Measurements from ENCODE around the gene SEC24A. TPM values are rescaled to one million over a fixed set of nuclear protein-coding genes. Genes with fewer than 3 reads are reported as not detected.
"Not testable (repeated sequence)": the region's sequence is repeated elsewhere in the genome, so short reads cannot be mapped to it uniquely, and the experiment has no call there.

The SEC24A gene
- total RNA-seq, 1 experiment from 2014 or later, result 19.7 TPM

- H3K4me3 ChIP-seq (ENCODE audit: insufficient read depth, low read depth, low read length), result no peak overlapping the region
- H3K36me3 ChIP-seq (replicated peaks; ENCODE audit: control insufficient read depth, insufficient read depth, low read length), result peaks cover 2% of the 10 kb centered on the region; the same call in 1 of the 2 replicates
- no peak for DNase-seq
- H3K27me3 ChIP-seq (ENCODE audit: control insufficient read depth, insufficient read depth, low read length), result no peaks in the 10 kb centered on the region
Observed at GRCh38 chr5:134749415-134749814, 100.8 kb downstream of the SEC24A start.

DNA sequence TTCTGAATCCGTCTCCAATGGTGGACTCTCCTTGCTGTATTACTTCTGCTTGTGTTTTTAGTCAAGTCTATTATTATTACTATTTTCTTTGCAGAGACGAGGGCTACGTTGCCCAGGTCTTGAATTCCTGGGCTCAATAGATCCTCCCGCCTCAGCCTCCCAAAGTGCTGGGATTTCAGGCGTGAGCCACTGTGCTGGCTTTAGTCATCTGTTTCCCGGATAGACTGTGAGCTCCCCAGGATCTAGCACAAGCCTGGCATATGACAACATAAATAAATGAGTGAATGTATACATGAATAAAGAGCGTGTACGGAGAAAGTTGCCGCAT is 109.6 kb downstream of the SEC24A start:
- peak overlapping the region; percentile 21; the same call in 1 of the 2 replicates for H3K4me3 ChIP-seq (ENCODE audit: insufficient read depth, low read depth, low read length)
- no peaks in the 10 kb centered on the region for H3K36me3 ChIP-seq (replicated peaks; ENCODE audit: control insufficient read depth, insufficient read depth, low read length)
- H3K27me3 ChIP-seq (ENCODE audit: control insufficient read depth, insufficient read depth, low read length), result no peaks in the 10 kb centered on the region
- no peak for DNase-seq

GRCh38 chr5:134758504-134759341 is 110.1 kb downstream of the SEC24A start, which contains the start of gene DDX46:
TSS of gene DDX46 (plus strand) at chr5:134758779. CDS start at chr5:134758939, 160 bp downstream.
- Histone ChIP-seq H3K27me3 (ENCODE audit: control insufficient read depth, insufficient read depth, low read length) (no peaks in the 10 kb centered on the region), H3K36me3 (replicated peaks; ENCODE audit: control insufficient read depth, insufficient read depth, low read length) (peaks cover 2% of the 10 kb centered on the region; the same call in 1 of the 2 replicates), H3K4me3 (ENCODE audit: insufficient read depth, low read depth, low read length) (peak within 1 kb of the TSS; percentile 96)
- peak; percentile 96 for DNase-seq

DNA sequence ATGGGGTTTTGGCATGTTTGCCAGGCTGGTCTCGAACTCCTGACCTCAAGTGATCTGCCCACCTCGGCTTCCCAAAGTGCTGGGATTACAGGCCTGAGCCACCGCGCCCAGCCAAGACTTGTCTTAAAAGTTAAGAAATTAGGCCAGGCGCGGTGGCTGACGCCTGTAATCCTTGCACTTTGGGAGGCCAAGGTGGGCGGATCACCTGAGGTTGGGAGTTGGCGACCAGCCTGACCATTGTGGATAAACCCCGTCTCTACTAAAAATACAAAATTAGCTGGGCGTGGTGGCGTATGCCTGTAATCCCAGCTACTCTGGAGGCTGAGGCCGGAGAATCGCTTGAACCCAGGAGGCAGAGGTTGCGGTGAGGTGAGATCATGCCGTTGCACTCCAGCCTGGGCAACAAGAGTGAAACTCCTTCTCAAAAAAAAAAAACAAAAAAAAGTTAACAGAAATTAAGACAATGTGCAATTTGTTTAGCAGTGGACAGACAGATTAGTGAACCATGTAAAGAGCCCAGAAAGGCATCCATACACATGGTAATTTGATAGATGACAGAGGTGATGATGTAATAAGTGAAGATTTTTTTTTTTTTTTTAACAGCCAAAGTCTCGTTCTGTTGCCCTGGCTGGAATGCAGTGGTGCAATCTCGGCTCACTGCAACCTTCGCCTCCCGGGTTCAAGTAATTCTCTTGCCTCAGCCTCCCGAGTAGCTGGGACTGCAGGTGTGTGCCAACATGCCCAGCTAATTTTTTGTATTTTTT is 119.1 kb downstream of the SEC24A start:
- peaks cover 33% of the 10 kb centered on the region for H3K36me3 ChIP-seq (replicated peaks; ENCODE audit: control insufficient read depth, insufficient read depth, low read length)

GRCh38 chr5:134769206-134769605 is 120.6 kb downstream of the SEC24A start:
- no peak overlapping the region for H3K4me3 ChIP-seq (ENCODE audit: insufficient read depth, low read depth, low read length)
- no peak for DNase-seq
- no peaks in the 10 kb centered on the region for H3K27me3 ChIP-seq (ENCODE audit: control insufficient read depth, insufficient read depth, low read length)
- peaks cover 34% of the 10 kb centered on the region for H3K36me3 ChIP-seq (replicated peaks; ENCODE audit: control insufficient read depth, insufficient read depth, low read length)

More for the DNA sequence above, 119.1 kb downstream of the SEC24A start:
- not testable (repeated sequence) for H3K4me3 ChIP-seq (ENCODE audit: insufficient read depth, low read depth, low read length); H3K27me3 ChIP-seq (ENCODE audit: control insufficient read depth, insufficient read depth, low read length); DNase-seq

DNA sequence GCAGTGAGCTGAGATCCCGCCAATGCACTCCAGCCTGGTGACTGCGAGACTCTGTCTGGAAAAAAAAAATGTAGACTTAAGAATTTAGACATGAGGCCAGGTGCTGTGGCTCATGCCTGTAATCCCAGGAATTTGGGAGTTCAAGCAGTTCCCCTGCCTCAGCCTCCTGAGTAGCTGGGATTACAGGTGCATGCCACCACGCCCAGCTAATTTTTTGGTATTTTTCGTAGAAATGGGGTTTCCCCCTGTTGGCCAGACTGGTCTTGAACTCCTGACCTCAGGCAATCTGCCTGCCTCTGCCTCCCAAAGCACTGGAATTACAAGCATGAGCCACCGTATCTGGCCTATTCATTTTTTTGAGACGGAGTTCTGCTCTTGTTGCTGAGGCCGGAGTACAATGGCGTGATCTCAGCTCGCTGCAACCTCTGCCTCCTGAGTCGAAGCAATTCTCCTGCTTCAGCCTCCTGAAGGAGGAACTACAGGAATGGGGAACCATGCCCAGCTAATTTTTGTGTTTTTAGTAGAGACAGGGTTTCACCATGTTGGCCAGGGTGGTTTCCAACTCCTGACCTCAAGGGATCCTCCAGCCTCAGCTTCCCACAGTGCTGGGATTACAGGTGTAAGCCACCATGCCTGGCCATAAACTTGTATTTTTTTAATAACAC is 124.0 kb downstream of the SEC24A start:
- DNase-seq, result no peak
- Histone ChIP-seq H3K27me3 (ENCODE audit: control insufficient read depth, insufficient read depth, low read length) (no peaks in the 10 kb centered on the region), H3K36me3 (replicated peaks; ENCODE audit: control insufficient read depth, insufficient read depth, low read length) (peaks cover 23% of the 10 kb centered on the region), H3K4me3 (ENCODE audit: insufficient read depth, low read depth, low read length) (no peak overlapping the region)

DNA sequence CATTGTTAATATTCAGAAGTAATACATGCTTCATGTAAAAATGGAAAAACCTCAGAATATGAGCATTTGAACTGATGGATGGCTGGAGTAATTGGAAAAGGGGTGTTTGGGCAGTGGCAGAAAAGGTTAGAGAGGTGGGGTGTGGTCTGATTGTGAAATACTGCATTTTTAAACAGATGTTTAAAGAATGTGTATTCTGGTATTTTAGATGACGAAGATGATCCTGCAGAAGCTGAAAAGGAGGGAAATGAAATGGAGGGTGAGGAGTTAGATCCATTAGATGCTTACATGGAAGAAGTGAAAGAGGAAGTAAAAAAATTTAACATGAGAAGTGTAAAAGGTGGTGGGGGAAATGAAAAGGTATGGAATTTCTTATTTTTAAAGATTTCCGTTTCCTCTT is 128.8 kb downstream of the SEC24A start:
- no peak for DNase-seq
- no peak overlapping the region for H3K4me3 ChIP-seq (ENCODE audit: insufficient read depth, low read depth, low read length)
- H3K27me3 ChIP-seq (ENCODE audit: control insufficient read depth, insufficient read depth, low read length), result no peaks in the 10 kb centered on the region
- peaks cover 25% of the 10 kb centered on the region for H3K36me3 ChIP-seq (replicated peaks; ENCODE audit: control insufficient read depth, insufficient read depth, low read length)

Other genes with a start within 250 kb of the SEC24A start
- 109 and 123 TPM in 2 replicates for gene CDKN2AIPNL, start 236.9 kb upstream of the SEC24A start, total RNA-seq (2014; rRNA removed; shearing (Covaris generic))
- 29.5 and 33.7 TPM in 2 replicates for gene JADE2, start 123.1 kb upstream of the SEC24A start, total RNA-seq (2014; rRNA removed; shearing (Covaris generic))
- gene SAR1B, start 16.0 kb upstream of the SEC24A start, total RNA-seq (2014; rRNA removed; shearing (Covaris generic)), result 12.6 and 22.9 TPM in 2 replicates
- gene CAMLG, start 89.8 kb downstream of the SEC24A start, total RNA-seq (2014; rRNA removed; shearing (Covaris generic)), result 41.1 and 46.6 TPM in 2 replicates
- gene DDX46, start 110.0 kb downstream of the SEC24A start, total RNA-seq (2014; rRNA removed; shearing (Covaris generic)), result 27.9 and 38.6 TPM in 2 replicates
- gene C5orf24, start 197.2 kb downstream of the SEC24A start, total RNA-seq (2014; rRNA removed; shearing (Covaris generic)), result 15.4 and 21.0 TPM in 2 replicates
- 22.5 and 25.5 TPM in 2 replicates for gene TXNDC15, start 225.6 kb downstream of the SEC24A start, total RNA-seq (2014; rRNA removed; shearing (Covaris generic))

Data from H7 (cell line).